Upper lobe of left lung (tissue), 4 donors: ENCODE data around the gene BCL2.

ENCODE experiments used
- CTCF ChIP-seq, 6 experiments: fragments of 450-650 bp in 4 of 6; fragments of 200-600 bp in 2 of 6; sonication (generic) in 2 of 6; IDR thresholded peaks; one replicate each; pipeline ENCODE4 v1.5.1; 2016 to 2019; ENCODE audit warnings: antibody characterized with exemption in 6 of 6
- EP300 ChIP-seq, 4 donors: sonication (generic); formaldehyde crosslinking; IDR thresholded peaks; one replicate each; pipeline ENCODE4 v1.5.1; 2017; ENCODE audit warnings: antibody characterized with exemption in 4 of 4, control low read depth in 2 of 4
- POLR2A ChIP-seq, 4 donors: fragments of 450-650 bp; IDR thresholded peaks; one replicate each; pipeline ENCODE4 v1.5.1; 2016 to 2017; ENCODE audit warnings: antibody characterized with exemption in 4 of 4, mild to moderate bottlenecking in 2 of 4
- POLR2AphosphoS5 ChIP-seq, 2 donors: sonication (generic); formaldehyde crosslinking; IDR thresholded peaks; one replicate each; pipeline ENCODE4 v1.5.1; 2017; ENCODE audit warnings: antibody characterized with exemption in 2 of 2

- no peak for TF ChIP-seq CTCF (IDR thresholded peaks at IDR 0.05)
- no peak for TF ChIP-seq POLR2A (IDR thresholded peaks at IDR 0.05)
- TF ChIP-seq EP300 (IDR thresholded peaks at IDR 0.05) = no peak
- TF ChIP-seq POLR2AphosphoS5 (IDR thresholded peaks at IDR 0.05) = no peak
These were observed 166.8 kb downstream of the BCL2 start for GRCh38 chr18:63152791-63153190.
